Superior temporal gyrus (tissue), 1 donor: ENCODE results near the gene HECTD3.
"Not testable (repeated sequence)": the region's sequence is repeated elsewhere in the genome, so short reads cannot be mapped to it uniquely, and the experiment has no call there.

Experiments used
- DNase-seq: peaks from one replicate; pipeline ENCODE4 v3.0.0-alpha.2; 2016; ENCODE audit errors: extremely low spot score

HECTD3 gene

DNA sequence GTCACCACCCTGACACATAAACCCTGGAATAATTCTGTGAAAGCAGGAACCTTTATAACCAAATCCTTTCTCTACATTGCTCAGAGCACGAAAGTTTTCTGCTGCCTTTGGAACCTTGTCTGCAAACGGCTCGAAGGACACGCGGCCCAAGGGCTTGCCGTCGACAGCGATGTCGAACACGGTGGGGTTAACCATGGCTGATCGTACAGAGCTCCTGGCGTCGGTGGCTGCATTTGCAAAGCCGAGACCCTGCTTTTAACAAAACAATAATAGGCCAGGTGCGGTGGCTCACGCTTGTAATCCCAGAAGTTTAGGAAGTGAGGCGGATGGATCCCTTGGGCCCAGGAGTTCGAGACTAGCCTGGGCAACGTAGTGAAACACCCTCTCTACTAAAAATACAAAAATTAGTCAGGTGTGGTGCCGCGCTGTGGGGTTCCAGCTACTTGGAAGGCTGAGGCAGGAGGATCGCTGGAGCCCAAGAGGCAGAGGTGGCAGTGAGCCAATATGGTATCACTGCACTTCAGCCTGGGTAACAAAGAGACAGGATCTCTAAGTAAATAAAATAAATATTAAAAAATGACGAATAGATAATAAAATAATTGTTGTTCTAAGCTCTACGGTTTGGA is 22.5 kb downstream of the HECTD3 start:
- DNase-seq: no peak

DNA sequence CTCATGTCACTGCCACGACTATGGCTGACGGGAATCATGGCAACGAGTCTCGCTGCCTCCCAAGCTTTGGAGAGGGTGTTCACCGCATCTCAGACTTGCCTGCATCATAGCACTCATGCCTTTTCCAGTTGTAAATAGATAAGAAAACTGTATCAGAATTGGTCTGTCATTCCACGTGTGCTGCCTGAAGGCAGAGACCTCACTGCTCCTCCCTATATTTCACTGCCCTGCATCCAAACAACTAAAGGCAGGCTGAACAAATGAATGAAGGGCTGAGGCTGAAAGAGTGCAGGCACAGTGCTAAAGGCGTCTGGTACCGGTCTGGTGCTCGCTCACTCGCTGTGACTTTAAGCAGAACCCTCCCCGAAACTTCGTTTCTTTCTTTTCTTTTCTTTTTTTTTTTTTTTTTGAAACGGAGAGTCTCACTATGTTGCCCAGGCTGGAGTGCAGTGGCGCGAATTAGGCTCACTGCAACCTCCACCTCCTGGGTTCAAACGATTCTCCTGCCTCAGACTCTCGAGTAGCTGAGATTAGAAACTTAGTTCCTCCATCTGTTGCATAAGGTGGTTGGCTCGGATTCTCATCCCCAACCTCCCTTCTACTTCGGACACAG is 25.3 kb downstream of the HECTD3 start:
- DNase-seq: no peak

DNA sequence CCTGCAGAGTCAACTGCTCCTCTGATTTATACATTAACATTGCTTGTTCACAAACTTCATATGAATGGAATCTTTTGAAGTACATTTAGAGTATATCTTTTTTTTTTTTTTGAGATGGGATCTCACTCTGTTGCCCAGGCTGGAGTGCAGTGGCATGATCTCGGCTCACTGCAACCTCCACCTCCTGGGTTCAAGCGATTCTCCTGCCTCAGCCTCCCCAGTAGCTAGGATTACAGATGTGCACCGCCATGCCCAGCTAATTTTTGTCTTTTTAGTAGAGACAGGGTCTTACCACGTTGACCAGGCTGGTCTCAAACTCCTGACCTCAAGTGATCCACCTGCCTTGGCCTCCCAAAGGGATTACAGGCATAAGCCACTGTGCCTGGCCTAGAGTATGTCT is 33.8 kb downstream of the HECTD3 start:
- not testable (repeated sequence) for DNase-seq

DNA sequence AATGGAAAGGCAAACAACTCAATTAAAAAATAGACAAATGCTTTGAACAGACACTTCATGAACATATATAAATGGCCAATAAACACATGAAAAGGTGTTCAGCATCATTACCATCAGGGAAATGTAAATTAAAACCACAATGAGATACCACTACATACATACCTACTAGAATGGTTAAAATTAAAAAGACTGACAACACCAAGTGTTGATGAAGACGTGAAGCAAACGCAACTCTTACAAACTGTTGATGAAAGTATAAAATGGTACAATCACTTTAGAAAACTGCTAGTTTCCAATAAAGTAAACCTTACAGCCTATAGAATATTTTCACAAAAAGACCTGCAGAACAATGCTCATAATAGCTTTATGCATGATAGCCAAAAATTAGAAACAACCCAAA is 34.9 kb downstream of the HECTD3 start:
- no peak for DNase-seq

DNA sequence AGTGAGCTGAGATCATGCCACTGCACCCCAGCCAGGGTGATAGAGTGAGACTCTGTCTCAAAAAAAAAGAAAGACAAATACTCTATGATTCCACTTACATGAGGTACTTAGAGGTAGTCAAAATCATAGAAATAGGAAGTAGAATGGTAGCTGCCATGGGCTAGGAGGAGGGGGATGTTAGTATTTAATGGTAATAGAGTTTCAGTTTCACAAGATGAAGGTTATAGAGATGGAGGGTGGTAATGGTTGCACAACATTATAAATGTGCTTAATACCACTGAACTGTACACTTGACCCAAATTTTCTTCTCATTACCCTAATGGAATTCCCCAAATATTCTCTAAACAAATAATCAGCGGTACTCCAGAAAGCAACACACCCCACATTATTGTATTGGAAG is 37.5 kb downstream of the HECTD3 start:
- no peak for DNase-seq

DNA sequence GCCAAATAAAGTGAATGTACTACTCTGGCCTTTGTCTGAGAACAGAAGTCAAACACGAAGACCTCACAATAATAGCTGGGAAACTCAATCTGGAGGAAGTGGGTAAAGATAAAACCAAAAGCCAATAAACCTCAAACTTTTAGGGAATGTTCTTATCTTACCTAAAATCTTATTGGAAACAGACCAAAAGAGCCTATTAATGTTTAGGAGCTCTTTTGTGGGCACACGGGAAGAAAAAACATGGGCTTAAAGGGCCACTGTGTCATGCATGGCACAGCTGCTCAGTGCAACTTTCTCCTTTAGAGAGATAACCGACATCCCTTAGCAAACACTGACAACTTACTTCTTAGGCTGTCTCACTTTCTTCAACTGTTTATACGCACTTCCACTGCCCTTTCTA is 40.8 kb downstream of the HECTD3 start:
- DNase-seq: no peak

DNA sequence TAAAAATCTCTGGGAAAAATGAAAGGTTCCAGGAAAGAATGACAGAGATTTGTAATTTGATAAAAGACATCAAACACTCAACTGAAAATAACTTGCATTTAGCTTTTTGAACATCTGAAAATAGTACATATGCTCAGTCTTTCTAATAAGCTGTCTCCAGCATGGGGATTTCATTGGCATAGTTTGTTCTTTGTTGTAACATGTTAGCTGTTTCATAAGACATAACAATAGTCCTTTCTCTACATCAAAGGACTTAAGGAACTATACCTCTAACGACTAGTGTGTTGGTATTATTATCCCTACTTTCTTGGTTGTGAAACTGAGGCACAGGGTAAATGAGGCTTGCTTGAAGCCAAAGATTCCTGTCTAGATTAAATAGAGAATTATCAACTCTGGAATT is 46.7 kb downstream of the HECTD3 start:
- DNase-seq: no peak

DNA sequence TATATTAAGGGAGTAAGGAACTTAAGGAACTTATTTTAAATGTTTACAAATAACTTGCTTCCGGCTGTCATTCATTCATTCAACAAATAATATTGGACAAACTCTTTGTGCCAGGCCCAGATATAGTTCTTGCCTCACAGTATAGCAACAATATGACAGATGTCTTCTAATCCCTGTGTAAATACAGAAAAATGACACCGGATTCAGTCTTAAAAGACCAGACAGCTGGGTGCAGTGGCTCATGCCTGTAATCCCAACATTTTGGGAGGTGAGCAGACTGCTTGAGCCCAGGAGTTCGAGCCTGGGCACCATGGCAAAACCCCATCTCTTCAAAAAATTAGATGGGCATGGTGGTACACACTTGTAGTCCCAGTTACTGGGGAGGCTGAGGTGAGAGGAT is 48.4 kb downstream of the HECTD3 start:
- DNase-seq: no peak

DNA sequence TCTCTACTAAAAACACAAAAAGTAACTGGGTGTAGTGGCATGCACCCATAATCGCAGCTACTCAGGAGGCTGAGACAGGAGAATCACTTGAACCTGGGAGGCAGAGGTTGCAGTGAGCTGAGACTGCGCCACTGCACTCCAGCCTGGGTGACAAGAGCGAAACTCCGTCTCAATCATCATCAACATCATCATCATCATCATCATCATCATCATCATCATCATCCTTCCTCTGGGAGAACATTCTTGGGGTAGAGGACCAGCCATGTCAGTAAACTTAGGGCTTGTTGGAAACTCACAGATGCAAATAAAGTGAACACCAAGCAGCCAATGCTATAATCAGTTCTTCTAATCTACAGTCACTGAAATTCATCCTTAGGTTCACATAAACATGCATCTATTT is 49.1 kb downstream of the HECTD3 start:
- not testable (repeated sequence) for DNase-seq

DNA sequence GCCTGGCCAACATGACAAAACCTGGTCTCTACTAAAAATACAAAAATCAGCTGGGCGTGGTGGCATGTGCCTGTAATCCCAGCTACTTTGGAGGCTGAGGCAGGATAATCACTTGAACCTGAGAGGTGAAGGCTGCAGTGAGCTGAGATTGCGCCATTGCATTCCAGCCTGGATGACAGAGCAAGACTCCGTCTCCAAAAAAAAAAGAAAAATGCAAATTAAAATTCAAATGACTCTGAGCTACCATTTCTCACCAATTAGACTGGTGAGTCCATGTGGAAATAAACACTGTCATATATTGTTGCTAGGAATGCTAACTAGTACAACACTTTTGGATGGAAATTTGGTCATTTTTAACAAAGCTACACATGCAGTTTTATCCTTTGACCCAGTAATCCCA is 53.6 kb downstream of the HECTD3 start:
- DNase-seq: not testable (repeated sequence)

DNA sequence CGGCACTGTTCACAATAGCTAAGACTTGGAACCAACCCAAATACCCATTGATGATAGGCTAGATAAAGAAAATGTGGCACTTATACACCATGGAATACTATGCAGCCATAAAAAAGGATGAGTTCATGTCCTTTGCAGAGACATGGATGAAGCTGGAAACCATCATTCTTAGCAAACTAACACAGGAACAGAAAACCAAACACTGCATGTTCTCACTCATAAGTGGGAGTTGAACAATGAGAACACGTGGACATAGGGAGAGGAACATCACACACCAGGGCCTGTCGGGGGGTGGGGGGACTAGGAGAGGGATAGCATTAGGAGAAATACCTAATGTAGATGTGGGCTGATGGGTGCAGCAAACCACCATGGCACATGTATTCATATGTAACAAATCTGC is 55.0 kb downstream of the HECTD3 start:
- not testable (repeated sequence) for DNase-seq
